Cardiac fibroblast (primary cell): ENCODE measurements around the gene TSPO.
"Not testable (repeated sequence)": the region's sequence is repeated elsewhere in the genome, so short reads cannot be mapped to it uniquely, and the experiment has no call there.

Experiments
- DNase-seq, 2 donors: peaks; one replicate each; pipeline versions ENCODE4 v3.0.0 to v3.0.0-alpha.2; 2010; ENCODE audit warnings: low read depth in 2 of 2
- H3K4me3 ChIP-seq, 2 donors: replicated peaks in 1 of 2; 1 replicate in 1 of 2; 2 replicates in 1 of 2; pipeline ENCODE4 v1.5.1; 2011; ENCODE audit warnings: low read depth in 2 of 2, low read length in 2 of 2, mild to moderate bottlenecking in 2 of 2, moderate library complexity in 1 of 2
- CTCF ChIP-seq: IDR thresholded peaks from one replicate; pipeline ENCODE4 v1.5.1; 2011; ENCODE audit warnings: low read depth, mild to moderate bottlenecking, low read length, inconsistent platforms

Gene TSPO

DNA sequence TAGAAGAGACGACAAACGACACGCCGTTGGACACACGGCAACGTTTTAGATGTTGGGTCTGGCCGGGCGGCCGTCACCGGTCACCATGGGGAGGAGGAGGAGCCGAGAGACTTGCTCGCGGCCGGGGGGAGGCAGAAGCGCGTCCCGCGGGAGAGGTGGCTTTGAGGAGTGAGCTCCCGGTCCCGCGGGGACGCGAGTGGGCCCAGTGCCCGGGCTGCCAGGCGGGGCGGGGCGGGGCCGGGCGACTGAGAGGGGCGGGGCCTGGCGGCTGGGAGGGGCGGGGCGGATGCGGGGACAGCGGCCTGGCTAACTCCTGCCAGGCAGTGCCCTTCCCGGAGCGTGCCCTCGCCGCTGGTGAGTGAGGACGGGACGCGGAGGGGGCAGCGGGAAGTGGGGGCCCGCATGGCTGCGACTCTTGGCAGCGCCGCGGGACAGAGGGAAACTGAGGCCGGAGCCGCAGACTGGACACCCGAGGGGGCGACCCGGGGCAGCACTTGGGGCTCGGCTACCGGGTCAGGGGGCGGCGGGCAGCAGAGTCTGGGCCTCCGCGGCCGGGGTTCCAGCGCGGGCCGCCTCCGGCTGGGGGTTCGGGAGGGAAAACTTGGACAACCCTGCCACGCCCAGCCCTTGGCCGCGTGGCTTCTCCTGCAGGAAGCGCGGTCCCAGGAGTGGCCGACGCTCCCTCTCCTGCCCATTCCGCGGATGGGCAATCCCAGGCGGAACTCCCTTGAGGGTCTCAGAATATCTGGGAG is at the start of gene TSPO:
TSS of gene TSPO (plus strand) at position 309 of the 752 bp plus-strand sequence. CDS start 7,680 bp downstream, outside the sequence.
- TF ChIP-seq CTCF = no peak
- peak; percentile 58 to 61 for DNase-seq
- peak within 1 kb of the TSS; percentile 70 to 90 for H3K4me3 ChIP-seq

- H3K4me3 ChIP-seq = not testable (repeated sequence)
- peak in 1 of 2 donors; percentile 47 for DNase-seq
Observed at GRCh38 chr22:43104056-43104625, 47.2 kb upstream of the TSPO start.

DNA sequence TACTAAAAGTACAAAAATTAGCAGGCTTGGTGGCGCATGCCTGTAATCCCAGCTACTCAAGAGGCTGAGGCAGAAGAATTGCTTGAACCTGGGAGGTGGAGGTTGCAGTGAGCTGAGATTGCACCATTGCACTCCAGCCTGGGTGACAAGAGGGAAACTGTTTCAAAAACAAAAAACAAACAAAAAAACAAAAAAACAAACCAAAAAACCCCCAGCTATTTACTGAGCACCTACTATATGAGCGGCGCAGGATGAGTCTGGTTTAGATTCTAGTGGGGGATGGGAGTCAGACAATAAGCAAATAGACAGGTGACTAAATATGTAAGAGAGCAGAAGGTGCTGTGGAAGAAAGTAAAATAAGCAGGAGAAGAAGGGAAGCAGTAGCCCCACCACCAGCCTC is 46.4 kb upstream of the TSPO start:
- DNase-seq, H3K4me3 ChIP-seq: not testable (repeated sequence)

- no peak for DNase-seq
- no peak for TF ChIP-seq CTCF
- H3K4me3 ChIP-seq = no peak overlapping the region
Observed at GRCh38 chr22:43106302-43106701, 45.1 kb upstream of the TSPO start.

GRCh38 chr22:43109511-43109910 is 41.8 kb upstream of the TSPO start:
- no peak overlapping the region for H3K4me3 ChIP-seq
- DNase-seq = no peak
- TF ChIP-seq CTCF = no peak

- TF ChIP-seq CTCF = no peak
- no peak for DNase-seq
- peak overlapping the region; percentile 35 to 45 for H3K4me3 ChIP-seq
Observed at GRCh38 chr22:43109921-43110443, 41.4 kb upstream of the TSPO start.

GRCh38 chr22:43110444-43110926 is 40.9 kb upstream of the TSPO start, which contains the start of gene BIK:
TSS of gene BIK (plus strand) at chr22:43110750. CDS start at chr22:43124023, 13,273 bp downstream.
- H3K4me3 ChIP-seq = peak within 1 kb of the TSS; percentile 43 to 45
- TF ChIP-seq CTCF = peak; percentile 32
- peak; percentile 31 to 35 for DNase-seq
